GM19395 (cell line): ENCODE measurements around the gene ACOT12.
"Not testable (repeated sequence)": the region's sequence is repeated elsewhere in the genome, so short reads cannot be mapped to it uniquely, and the experiment has no call there.

Source experiments
- ATAC-seq: cut with Tn5 transposase; IDR thresholded peaks from one replicate; pipeline ENCODE4 v1.9.1; 2021; ENCODE audit warnings: mild to moderate bottlenecking, moderate library complexity; ENCODE audit not compliant: unreplicated experiment

ACOT12 gene

DNA sequence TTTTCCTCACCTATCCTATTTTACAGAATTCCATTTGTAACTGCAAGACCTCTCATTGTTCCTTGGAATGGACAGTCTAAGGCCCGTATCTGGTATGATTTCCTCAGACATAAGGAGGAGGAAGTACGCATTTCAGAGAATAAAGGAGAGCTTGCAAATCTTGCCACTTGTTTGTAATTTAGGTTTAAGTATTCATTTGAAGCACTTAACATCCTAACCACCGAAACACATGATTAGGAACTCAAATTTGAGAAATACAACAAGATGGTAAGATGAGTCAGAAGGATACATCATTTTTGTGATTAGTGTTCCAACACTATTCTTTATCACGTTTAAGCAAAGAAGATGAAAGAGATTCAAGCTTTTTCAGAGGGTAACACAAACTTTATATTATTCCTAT, 96.4 kb downstream of the ACOT12 start:
- no peak for ATAC-seq

DNA sequence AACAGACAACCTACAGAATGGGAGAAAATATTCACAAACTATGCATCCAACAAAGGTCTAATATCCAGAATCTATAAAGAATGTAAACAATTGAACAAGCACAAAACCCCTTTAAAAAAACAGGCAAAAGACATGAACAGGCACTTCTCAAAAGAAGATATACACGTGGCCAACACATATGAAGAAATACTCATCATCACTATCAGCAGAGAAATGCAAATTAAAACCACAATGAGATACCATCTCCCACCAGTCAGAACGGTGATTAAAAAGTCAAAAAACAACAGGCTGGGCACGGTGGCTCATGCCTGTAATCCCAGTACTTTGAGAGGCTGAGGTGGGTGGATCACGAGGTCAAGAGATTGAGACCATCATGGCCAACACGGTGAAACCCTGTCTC, 99.9 kb downstream of the ACOT12 start:
- ATAC-seq, result not testable (repeated sequence)

DNA sequence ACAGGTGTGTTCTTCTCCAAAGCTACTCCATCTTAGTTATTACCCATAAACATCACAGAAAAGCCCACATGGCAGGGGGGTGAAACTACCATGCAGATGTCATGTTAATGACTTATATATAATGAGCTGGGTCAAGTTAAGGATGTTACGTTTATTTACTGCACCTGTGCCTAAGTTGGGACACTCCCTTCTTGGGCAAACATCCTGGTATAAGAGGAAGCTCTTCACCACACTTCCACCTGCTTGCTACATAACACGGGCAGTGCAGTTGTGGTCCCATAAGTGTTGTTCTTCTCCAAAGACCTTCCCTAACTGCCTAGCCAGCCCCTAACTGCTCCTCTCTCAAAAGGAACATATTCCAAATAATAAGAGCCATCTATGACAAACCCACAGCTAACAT, 101.8 kb downstream of the ACOT12 start:
- ATAC-seq, result no peak

DNA sequence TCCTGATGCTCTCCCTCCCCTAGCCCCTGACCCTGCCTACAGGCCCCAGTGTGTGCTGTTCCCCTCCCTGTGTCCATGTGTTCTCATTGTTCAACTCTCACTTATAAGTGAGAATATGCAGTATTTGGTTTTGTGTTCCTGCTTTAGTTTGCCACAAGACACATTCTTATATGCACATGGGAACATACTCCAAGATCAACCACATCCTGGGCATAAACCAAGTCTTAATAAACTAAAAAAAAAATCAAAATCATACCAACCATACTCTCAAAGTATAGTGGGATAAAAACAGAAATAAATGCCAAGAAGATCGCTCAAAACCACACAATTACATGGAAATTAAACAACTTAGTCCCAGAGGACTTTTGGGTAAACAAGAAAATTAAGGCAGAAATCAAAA, 103.8 kb downstream of the ACOT12 start:
- ATAC-seq, result no peak

DNA sequence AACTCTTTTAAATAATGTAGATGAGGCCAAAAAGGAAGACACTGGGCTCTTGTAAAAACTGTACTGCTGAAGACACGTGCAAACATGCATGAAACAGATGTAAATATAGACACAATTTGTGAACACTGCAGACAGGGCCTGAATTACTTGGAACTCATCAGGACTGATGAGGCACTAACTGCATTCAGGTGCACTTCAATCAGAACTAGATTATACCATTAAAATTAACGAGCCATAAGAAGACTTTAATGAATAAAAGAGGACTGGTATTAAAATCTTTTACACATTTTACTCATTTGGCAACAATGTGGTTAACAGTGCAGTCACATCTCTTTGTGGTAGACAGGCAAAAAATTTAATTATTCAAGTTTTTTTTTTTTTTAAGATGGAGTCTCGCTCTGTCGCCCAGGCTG, 105.9 kb downstream of the ACOT12 start:
- ATAC-seq, result no peak

DNA sequence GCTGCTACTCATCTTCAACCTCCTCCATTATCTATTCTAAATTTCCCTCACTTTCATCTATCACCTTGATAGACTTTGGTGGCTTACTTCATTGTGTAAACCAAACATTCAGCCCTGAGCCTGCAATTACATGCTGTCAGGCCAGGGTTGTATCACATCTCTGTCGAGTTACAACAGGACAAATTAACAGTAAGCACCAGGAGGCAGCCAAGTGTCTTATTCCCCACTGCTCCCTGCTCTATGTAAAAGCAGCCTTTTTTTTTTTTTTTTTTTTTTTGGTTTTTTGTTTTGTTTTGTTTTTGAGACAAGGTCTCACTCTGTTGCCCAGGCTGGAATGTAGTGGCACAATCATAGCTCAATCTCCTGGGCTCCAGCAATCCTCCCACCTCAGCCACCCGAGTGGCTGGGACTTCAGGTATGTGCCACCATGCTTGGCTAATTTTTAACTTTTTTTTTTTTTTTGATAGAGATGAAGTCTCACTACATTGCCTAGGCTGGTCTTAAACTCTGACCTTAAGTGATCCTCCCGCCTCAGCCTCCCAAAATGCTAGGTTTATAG, 107.8 kb downstream of the ACOT12 start:
- no peak for ATAC-seq

DNA sequence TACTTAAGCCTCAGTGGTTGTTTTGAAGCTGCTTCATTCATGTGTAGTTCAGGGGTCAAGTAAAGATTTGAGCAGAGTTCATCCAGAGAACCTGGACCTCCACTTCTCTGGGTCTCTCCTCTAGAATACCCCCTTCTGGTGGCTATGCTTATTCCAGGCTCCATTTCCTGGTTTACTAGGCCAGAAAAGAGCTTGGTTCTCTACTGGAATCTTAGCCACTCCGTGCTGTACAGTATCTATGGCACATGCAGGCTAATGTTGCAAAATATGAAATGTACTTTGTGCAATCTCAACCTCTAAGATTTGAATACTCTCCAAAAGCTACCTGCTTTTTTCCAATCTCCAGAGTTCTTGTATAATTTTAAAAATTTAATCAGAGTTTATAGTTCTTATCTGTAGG, 110.0 kb downstream of the ACOT12 start:
- no peak for ATAC-seq
